ENCODE measurements around the gene F13A1. TPM values are rescaled to one million over a fixed set of nuclear protein-coding genes. Genes with fewer than 3 reads are reported as not detected.

The F13A1 gene
- total and polyA plus RNA-seq, 2 donors (not counting 3 experiments of a cell fraction or from before 2014, with no cell fraction given), result not detected

- Histone ChIP-seq H3K4me2 (ENCODE audit: insufficient read depth, low read length) (no peak overlapping the region), H3K9me1 (replicated peaks; ENCODE audit: control insufficient read depth, extremely low read depth, insufficient read depth, low read length) (no peaks in the 10 kb centered on the region), H3K9ac (replicated peaks; ENCODE audit: extremely low read depth, insufficient read depth, low read length) (no peak overlapping the region), H3K9me3 (replicated peaks; ENCODE audit: control insufficient read depth, insufficient read depth, low read length) (no peaks in the 10 kb centered on the region), H3K36me3 (ENCODE audit: control insufficient read depth in 2 of 2, extremely low read depth in 1 of 2, insufficient read depth in 2 of 2, low read length in 2 of 2) (no peaks in the 10 kb centered on the region), H3K79me2 (ENCODE audit: control insufficient read depth, insufficient read depth, low read length) (no peaks in the 10 kb centered on the region), H3K27ac (ENCODE audit: insufficient read depth, low read depth, low read length) (no peak overlapping the region), H3K4me3 (replicated peaks in 1 of 3; ENCODE audit: insufficient read depth in 1 of 3, low read depth in 1 of 3, low read length in 3 of 3) (no peak overlapping the region), H3K27me3 (ENCODE audit: control insufficient read depth in 2 of 2, insufficient read depth in 2 of 2, low read length in 2 of 2) (peaks cover 4 to 5% of the 10 kb centered on the region in 2 experiments), H4K20me1 (replicated peaks; ENCODE audit: control insufficient read depth, extremely low read depth, insufficient read depth, low read length) (no peaks in the 10 kb centered on the region), H2AFZ (ENCODE audit: low read depth, low read length) (no peak overlapping the region), H3K4me1 (ENCODE audit: control insufficient read depth, extremely low read depth, insufficient read depth, low read length) (peaks cover 4% of the 10 kb centered on the region)
- intact Hi-C loops (cut with micrococcal nuclease) (loop anchor here (5.0 kb wide), 1 partner anchor 845 kb away; no protein-coding TSS in a partner anchor), dilution Hi-C loops (cut with MboI; ENCODE audit: extremely low pct_ligation_motif_present, low sequenced_read_pairs) (no loop called here)
- no peak for TF ChIP-seq JUN (IDR thresholded peaks at IDR 0.05; ENCODE audit: borderline replicate concordance, insufficient read depth, insufficient read length, low read depth)
- no peak for TF ChIP-seq POLR2A (IDR thresholded peaks at IDR 0.05; ENCODE audit: low read depth, low read length)
- no peak for TF ChIP-seq CTCF (IDR thresholded peaks at IDR 0.05; ENCODE audit: extremely low read depth in 1 of 2, insufficient read depth in 1 of 2, low read depth in 1 of 2, low read length in 2 of 2)
- TF ChIP-seq EZH2 (IDR thresholded peaks at IDR 0.05; ENCODE audit: borderline replicate concordance, low read depth, low read length, severe bottlenecking), result no peak
- TF ChIP-seq MAX (IDR thresholded peaks at IDR 0.05; ENCODE audit: insufficient read depth, insufficient read length), result no peak
- no peak for TF ChIP-seq POLR2AphosphoS5 (IDR thresholded peaks at IDR 0.05; ENCODE audit: insufficient read depth, low read depth, low read length)
- no peak for TF ChIP-seq GATA2 (IDR thresholded peaks at IDR 0.05; ENCODE audit: insufficient read depth, insufficient read length, low read depth, low read length)
- TF ChIP-seq MYC (IDR thresholded peaks at IDR 0.05; ENCODE audit: low read depth, low read length), result no peak
- TF ChIP-seq FOS (IDR thresholded peaks at IDR 0.05; ENCODE audit: borderline replicate concordance, insufficient read depth, low read length), result no peak
- FAIRE-seq (no peak), DNase-seq (ENCODE audit: low read depth, low spot score) (no peak)
- POLR2A ChIA-PET, result no interaction called here
- no TSS peak for BruUV-seq (replicated peaks)
- CTCF ChIA-PET, result interaction anchor here (1.3 kb wide), 1 partner anchor 846 kb away, joined by 4 read pairs; no protein-coding TSS in a partner anchor
These were observed 3.1 kb downstream of the F13A1 start for GRCh38 chr6:6317386-6317785.
